Activated CD4-positive, alpha-beta T cell treated with anti-CD3 and anti-CD28 coated beads for 24 hours (primary cell): ENCODE results near the gene RAB33A.
A peak's percentile ranks its signal among the peaks of the same experiment; 100 is the strongest.

ENCODE experiments used
- DNase-seq, 2 donors: peaks; one replicate each; pipeline ENCODE4 v3.0.0-alpha.2; 2020; ENCODE audit warnings: low read depth in 2 of 2

Gene RAB33A

GRCh38 chrX:130171446-130172126, at the start of gene RAB33A:
TSS of gene RAB33A (plus strand) at chrX:130171962. CDS start at chrX:130172063, 101 bp downstream.
- DNase-seq: no peak

DNA sequence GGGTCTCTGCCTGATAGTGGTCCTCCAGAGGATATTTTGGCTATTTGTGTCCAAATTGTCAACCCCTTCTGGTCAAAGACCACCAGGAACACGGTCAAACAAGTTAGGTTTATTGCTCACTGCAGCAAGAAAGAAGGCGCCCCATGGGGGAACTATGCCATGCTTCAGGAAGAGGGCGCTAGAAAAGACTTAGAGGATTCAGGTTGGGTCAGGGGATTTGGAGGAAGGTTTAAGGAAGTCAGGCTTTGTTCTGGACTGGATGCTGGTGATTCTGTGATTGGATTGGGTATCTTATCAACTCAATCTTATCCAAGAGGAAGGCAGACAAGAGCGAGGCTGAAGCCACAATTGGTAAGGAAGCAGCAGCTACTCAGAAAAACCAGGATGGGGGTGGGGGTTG, 47.2 kb upstream of the RAB33A start:
- no peak for DNase-seq

GRCh38 chrX:130125091-130125874, 46.5 kb upstream of the RAB33A start:
- no peak for DNase-seq

DNA sequence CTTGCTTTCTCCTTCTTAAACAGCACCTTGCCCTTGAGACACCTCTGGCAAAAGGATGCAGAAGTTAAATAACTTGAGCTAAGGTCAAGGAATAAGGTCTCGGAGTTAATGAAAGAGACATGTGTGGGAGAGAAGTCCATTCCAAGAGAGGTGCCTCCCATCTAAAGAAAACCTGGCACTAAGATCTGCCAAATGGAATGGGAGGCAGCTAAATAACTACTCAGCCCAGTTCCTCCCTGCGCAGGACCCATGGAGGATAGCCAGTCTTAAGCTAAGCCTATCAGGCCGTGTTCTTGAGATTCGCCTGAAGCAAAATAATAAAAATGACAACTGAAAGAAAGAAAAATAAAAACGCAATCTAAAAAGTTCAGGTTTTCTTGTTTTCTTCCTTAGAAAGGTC, 40.8 kb upstream of the RAB33A start:
- no peak for DNase-seq

DNA sequence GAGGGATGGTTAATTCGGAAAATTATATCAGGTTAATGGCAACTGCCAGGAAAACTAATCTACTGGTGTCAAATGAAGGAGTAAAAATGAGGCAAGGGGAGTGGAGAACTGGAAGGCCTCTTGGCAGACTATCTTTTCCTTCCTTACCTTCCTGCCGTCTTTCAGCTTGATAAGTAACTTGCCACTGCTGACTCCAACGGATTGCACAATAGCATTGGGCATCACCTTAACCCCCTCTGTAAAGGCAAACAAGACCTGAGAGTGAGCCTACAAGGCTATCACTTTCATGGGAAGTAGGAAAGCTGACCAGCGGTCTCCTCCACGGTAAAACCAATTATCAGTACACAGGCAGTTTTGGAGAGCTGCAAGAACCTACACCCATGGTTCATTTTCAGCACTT, 35.3 kb upstream of the RAB33A start:
- no peak for DNase-seq

- DNase-seq: no peak
Observed at GRCh38 chrX:130136961-130137360, 34.8 kb upstream of the RAB33A start.

GRCh38 chrX:130139474-130140201, 32.1 kb upstream of the RAB33A start:
- no peak for DNase-seq

- DNase-seq: no peak
Observed at GRCh38 chrX:130144509-130144908, 27.3 kb upstream of the RAB33A start.

DNA sequence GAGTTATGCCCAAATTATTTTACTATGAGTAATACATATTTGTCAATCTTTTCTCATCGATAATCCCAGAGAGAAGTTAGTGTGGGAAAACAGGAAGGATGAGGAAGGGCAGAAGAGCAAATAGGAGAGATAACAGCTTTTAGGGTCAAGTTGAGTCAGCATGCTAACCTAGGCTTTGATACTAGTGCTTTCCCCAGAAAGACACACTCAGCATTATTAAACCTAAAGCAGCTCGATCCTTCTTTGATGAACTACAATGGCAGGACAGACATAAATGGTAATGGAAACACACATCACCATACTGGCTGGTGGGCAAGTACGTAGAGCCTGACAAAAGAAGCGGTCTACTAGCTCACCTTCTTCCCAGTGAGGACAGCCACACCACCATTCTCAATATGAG, 26.6 kb upstream of the RAB33A start:
- DNase-seq: no peak

GRCh38 chrX:130147631-130148030, 24.1 kb upstream of the RAB33A start:
- DNase-seq: no peak

GRCh38 chrX:130155564-130155963, 16.2 kb upstream of the RAB33A start:
- DNase-seq: no peak

DNA sequence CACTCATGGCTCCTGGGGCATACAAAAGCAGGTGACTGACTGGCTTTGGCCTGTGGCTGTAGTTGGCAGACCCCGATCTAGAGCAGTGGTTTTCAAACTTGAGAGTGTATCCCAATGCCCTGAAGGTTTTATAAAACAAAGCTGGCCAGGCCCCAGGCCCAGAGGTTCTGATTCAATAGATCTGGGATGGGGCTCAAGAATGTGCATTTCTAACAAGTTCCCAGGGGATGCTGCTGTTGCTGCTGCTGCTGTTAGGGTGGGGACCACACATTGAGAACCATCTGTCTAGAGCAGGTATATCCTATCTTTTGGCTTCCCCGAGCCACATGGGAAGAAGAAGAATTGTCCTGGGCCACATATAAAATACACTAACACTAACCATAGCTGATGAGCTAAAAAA, 13.5 kb upstream of the RAB33A start:
- no peak for DNase-seq

DNA sequence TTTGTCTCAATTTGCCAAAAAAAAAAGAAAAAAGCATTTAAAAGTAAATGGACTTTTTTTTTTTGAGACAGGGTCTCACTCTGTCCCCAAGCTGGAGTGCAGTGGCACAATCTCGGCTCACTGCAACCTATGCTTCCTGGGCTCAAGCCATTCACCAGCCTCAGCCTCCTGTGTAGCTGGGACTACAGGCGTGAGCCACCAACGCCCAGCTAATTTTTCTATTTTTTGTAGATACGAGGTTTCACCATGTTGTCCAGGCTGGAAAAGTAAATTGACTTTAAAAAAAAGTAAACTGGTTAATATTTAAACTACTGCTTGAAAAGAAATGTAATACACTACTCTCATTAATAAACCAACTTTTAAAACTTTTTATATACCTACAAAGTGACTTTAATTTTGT, 12.0 kb upstream of the RAB33A start:
- DNase-seq: no peak

DNA sequence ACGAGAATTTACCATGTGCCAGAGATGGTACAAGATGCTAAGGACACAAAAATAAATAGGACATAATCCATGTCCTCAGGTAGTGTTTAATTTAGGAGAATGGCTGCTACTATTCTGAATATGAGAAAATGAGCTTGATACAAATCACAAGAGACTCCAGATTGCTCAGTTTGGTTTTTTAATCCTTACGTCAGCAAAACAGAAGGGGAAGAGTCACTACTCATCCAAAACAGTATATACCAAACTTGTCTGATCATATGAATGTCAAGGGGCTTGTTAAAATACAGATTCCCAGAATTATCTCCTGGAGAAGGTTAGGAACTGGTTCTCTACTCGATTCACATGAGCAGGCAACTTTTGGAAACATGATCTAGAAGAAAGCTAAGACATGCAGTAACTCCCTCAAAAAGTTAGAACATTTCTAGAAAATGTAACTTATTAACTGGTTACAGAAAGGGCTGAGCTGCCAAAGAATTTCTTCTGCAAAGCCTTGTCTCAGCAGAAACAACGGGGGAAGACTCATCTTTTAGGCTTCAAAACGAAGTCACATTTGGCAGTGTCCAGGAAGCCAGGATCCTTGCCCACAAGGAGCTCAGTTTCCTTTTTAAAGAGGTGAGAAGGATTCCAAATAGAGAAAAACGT, 9.5 kb upstream of the RAB33A start:
- no peak for DNase-seq

DNA sequence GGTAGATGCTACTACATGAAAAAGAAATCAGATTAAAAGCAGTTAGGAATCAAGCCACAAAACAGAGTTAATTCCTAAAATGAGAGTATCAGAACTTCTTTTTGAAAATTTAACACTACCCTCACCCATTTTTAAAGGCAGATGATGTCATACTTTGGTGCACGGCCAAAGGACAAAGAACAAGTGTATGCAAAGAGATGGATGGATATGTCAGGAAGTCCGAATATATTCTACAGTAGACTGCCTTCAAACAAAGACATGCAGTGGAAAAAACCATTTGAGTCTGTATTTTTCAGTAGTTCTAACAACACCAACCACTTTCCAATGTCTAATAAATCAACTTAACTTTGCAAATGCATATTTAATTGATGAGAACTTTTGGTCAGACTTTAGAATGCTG, 8.4 kb upstream of the RAB33A start:
- no peak for DNase-seq

GRCh38 chrX:130165181-130165702, 6.5 kb upstream of the RAB33A start:
- DNase-seq: no peak

- DNase-seq: peak; percentile 68 to 72
Observed at GRCh38 chrX:130165703-130166502, 5.9 kb upstream of the RAB33A start, which contains the start of gene AIFM1. TSS of gene AIFM1 (minus strand) at chrX:130165841. CDS start at chrX:130165656, 185 bp downstream.

DNA sequence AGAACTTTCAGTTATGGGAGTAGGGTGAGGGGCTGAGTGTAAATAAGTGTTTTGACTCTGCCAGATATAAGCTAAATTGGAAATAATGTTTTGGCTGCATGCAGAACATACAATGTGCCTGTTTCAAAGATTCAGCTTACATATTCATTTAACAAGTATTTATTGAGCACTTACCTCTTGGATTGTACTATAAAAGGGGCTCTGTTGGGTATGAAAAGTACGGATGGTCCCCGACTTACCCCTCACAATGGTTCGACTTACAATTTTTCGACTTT, 5.3 kb upstream of the RAB33A start:
- DNase-seq: no peak

- no peak for DNase-seq
Observed at GRCh38 chrX:130167040-130167439, 4.7 kb upstream of the RAB33A start.

- DNase-seq: peak in 1 of 2 donors; percentile 46
Observed at GRCh38 chrX:130170752-130171445, 863 bp upstream of the RAB33A start.
